GM21576 (cell line): ENCODE results near the gene SLC22A3.
"Not testable (repeated sequence)": the region's sequence is repeated elsewhere in the genome, so short reads cannot be mapped to it uniquely, and the experiment has no call there.

Source experiments
- ATAC-seq: cut with Tn5 transposase; IDR thresholded peaks from one replicate; pipeline ENCODE4 v1.9.1; 2021; ENCODE audit warnings: mild to moderate bottlenecking, moderate library complexity; ENCODE audit not compliant: unreplicated experiment

The SLC22A3 gene

DNA sequence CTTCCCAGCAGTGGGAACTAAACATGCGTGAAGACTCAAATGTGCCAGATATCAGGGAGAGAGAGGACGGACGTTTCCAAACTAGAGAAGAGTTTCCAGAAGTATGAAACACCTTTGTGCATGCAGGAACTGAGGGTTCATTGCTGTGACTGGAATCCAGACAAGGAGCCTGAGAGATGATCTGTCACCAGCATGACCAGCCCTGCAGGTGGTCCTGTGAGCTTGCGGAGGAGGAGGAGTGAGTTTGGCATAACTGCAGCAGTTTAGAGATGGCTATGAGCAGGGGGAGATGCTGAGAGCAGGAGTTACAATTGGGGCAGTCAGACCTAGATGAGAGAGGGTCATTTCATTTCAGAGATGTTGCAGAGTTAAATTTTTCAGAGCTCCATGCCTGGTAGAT is 89.6 kb downstream of the SLC22A3 start:
- no peak for ATAC-seq

DNA sequence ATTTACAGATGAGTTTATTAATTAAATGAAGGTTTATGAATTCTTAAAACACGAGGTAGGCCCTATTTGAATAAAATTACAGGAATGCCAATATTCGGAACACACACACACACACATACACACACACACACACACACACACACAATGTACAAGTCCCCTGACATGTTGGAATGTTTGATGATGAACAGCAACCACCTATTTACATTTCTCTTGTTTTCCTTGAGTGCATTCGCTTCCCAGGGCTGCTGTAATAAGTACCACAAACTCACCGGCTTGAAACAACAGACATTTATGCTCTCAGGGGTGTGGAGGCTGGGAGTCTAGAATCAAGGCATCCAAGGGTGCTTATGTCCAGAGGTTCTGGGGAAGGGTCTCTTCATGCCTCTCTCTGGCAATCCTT is 90.3 kb downstream of the SLC22A3 start:
- no peak for ATAC-seq

- ATAC-seq, result no peak
Observed at GRCh38 chr6:160439751-160440150, 91.6 kb downstream of the SLC22A3 start.

DNA sequence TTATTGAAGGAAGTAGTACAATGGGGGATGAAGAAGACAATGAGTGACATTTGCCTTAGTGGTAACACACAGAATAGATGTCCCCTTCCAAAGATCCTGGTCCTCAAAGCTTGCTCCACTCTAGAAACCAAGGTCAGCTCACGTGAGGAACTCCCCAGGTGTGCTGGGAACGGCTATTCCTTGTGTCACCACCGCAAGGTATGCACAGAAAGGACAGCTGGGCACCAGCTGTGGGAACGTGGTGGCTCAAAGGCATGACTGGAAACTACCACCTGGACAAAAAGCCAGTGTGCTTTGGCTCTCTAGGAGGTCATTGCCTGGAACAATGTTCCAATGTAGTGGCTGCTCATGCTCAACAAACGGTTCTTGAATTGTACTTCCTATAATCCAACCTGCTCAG is 94.0 kb downstream of the SLC22A3 start:
- no peak for ATAC-seq

GRCh38 chr6:160445130-160445529 is 97.0 kb downstream of the SLC22A3 start:
- no peak for ATAC-seq

DNA sequence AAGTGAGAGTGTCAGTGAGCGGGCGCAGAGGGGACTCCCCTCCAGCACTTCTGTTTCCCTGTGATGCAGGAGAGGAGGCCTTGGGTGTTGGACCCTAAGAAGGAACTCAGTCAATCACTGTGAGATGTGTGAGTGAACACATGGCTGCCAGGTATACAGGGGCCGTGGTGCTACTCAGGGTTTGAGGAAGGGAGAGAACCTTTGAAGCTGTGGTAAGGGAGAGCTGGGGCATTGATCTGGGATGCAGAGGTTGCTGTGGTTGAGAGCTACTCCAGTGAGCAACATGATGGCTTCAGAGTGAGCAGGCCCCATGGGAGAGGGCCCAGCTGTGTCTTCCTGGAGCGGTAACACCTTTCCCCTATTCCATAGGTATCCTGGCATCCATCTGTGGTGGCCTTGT is 99.2 kb downstream of the SLC22A3 start:
- no peak for ATAC-seq

GRCh38 chr6:160449787-160450186 is 101.6 kb downstream of the SLC22A3 start:
- not testable (repeated sequence) for ATAC-seq

DNA sequence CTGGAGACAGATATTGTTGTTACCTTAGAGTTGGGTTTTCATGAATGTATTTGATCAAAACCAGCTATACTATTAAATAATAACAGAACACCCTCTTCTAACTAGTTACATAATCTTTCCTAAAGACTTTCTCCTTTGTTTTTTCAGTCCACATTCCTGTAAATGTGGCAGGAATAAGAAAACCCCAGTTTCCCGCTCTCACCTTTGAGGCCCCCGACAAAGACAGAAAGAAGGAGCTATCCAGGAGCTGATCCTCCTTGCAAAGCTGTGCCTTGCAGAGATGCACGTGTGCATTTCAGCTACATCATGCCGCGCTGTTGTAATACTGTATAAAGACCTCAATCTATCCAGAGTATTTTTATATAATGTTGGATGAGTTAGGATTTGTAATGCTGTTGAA is 102.7 kb downstream of the SLC22A3 start:
- ATAC-seq, result no peak

DNA sequence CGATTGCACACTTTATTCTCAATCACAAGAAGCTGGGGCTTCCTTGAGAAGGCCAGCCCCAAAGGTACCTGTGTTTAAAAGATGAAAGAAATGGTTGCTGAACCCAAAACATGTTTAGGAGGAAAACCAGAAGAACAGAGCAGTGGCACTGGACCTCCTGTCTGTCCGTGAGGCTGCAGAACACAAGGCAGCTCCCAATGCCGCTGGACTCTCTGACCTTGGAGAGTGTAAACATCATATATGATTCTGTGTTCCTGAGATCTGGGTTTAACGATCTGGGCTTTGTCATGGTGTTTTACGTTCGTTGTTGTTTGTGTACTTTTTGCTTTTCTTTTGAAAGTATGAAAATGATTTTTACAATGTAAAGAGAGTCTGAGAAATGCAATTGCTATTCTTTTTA is 106.1 kb downstream of the SLC22A3 start:
- ATAC-seq, result no peak

GRCh38 chr6:160455081-160455480 is 106.9 kb downstream of the SLC22A3 start:
- no peak for ATAC-seq

DNA sequence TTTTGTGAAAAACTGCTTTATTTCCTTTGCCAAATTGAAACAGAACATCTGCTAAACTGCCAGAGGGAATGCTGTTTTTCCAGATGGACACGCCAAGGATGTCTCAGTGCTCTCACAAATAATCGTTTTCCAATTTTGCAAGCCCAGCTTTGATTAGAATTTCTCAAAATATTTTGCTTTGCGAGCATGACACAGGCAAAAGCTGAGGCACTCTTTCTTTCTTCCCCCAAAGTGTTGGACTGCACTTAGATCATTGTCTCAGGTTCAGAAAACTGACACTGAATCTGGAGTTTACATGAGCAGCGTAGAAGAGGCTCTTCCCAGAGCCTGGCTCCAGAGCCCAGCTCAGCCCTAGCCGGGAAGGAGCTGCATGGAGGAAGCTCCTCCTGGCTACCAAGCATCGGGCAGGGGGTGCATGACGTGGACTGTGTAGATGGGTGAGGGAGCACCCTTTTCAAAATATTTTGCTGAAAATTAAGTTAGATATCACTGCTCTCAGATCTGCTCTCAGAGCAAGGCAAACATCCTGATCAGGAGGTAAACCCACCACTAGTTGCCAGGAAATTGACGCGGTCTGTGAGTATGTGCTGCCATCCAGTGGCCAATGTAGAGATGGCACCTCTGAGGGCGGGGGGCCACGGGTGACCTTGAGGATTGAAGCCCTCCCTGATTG is 107.5 kb downstream of the SLC22A3 start:
- peak; percentile 81 for ATAC-seq

DNA sequence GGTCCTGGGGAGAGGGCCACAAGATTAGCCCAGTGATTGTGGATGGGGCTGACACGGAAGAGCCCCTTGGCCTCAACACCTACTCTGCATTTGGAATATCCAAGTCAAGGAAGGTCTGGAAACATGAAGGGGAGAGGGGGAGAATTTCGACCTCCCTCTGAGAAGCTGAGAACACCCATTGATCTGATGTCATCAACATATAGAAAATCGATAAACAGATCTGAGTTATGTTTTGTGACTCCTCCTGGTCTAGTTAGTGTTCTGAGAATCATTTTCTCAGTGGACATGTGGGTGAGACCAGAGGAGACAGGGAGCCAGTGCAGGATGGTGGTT is 108.0 kb downstream of the SLC22A3 start:
- ATAC-seq, result no peak

GRCh38 chr6:160457823-160458222 is 109.6 kb downstream of the SLC22A3 start:
- ATAC-seq, result no peak

DNA sequence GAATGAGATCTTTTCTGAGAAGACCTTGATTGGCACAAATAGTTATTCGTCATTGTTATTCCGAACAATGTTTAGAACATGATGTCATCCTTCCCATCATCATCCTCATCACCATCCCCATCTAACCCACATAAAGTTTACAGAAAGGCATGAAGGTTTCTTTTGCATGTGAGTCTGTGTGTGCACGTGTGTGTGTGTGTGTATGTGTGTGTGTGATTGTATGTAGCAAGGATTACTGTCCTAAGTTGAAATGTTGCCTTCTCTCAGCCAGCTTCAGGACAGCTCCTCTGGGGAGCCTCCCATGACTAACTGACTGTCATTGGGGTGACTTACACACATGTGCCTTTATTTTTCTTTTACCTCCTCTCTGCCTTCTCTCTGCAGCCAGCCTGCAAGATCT is 113.5 kb downstream of the SLC22A3 start:
- ATAC-seq, result no peak

DNA sequence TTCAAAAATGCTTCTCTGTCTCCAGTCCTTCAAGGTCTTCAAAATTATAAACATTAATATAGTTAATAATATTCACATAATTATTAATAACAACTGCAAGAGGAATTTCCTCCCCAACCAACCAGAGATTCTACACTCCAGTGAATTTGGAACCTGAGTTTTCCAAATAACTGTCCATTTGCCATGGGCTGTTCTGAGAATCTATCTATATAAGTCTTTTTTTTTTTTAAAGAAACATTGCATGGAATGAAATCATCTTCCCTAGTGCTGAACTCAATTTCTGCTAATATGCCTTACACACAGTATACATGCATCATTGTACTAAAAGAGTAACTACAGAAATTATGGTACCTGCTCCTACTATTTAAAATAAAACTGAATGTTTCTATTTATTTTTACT is 113.9 kb downstream of the SLC22A3 start:
- ATAC-seq, result peak; percentile 4

DNA sequence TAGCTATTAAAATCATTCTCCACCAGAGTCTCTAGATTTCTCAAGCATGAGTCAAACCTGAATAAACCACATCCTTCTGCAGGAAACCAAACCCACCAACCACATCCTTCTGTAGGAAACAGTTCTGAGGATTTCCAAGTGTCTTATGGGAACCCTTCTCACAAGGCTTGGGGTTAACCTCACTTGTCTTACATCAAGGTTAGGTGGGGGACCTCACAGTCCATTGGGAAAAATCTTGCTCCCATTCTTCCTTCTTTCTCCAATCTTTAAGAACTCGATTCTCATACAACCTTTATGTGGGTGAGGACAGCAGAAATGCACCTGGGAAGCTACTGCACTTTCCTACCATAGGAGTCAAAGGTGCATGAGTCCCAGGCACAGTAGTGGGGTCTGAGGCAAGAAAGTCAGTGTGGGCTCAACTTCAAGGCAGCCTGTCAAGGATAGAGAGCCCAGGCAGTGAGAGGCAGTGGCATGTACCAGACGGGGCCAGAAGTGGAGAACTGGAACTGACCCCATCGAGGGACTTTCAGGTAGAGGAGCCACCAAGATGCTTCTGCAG is 114.5 kb downstream of the SLC22A3 start:
- peak; percentile 98 for ATAC-seq

DNA sequence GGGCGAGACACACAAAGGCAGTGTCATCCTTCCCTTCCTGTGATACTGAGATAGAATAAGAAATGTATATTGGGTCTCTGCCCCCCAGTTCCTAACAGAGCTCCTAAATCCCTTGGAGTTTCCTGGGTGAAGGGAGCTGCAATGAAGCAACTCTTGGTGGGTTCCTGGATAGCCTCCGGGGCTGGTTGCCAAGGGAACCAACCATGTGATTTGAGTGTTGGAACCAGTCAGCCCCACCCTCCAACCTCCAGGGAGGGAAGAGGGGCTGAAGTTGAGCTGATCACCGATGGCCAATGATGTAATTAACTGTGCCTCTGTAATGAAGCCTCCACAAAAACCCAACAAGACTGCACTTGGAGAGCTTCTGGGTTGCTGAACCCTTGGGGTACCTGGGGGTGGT is 116.6 kb downstream of the SLC22A3 start:
- no peak for ATAC-seq

DNA sequence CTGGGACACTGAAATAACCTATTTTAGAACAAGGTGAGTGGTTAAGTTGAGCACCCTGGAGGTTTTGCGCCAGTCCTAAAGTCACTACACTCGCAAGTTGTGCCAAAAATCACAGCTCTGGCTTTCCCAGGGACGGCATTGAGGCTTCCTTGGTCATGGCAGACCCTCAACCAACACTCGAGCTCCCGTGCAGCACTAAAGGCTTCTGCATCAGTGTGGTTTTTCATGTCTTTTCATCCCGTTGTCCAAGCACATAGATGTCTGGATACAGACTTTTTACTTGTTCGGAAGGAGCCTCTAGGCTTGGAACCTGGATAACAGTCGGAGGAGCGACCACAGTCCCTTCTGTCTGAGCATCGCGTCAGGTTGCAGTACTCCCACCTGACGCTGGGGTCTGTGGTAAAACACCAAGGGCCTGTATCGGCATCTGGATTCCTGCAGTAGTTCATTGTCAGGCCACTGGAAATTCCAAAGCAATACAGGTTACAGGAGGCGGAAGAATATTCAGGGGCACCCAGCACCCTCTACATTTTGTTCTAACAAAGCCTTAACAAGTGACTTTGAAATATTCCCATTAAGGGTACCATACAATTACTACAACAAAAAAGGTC is 119.2 kb downstream of the SLC22A3 start:
- not testable (repeated sequence) for ATAC-seq

GRCh38 chr6:160469153-160469552 is 121.0 kb downstream of the SLC22A3 start:
- ATAC-seq, result no peak

DNA sequence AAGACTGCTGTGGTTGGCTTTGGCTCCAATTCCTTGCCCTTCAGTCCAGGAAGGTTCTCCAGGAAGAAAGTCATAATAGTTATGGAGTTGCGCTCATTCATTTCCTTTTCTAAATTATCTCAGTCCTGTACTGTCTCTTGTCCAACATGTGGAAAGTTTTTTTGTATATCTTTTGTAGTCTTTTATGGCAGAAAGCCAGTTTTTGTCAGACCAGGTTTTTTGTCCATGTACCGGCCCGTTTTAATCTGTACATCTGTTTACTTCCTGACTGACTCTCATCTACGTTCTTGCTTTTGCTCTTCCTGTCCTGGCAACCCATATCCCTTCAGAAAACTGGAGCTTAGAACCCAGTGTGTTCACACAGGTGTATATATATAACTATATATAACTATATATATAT is 127.9 kb downstream of the SLC22A3 start:
- not testable (repeated sequence) for ATAC-seq

- not testable (repeated sequence) for ATAC-seq
Observed at GRCh38 chr6:160477072-160477471, 128.9 kb downstream of the SLC22A3 start.

- ATAC-seq, result no peak
Observed at GRCh38 chr6:160477901-160478300, 129.7 kb downstream of the SLC22A3 start.

GRCh38 chr6:160487116-160487515 is 138.9 kb downstream of the SLC22A3 start:
- no peak for ATAC-seq
